HG02981 (cell line): ENCODE results near the gene PDHB.
"Not testable (repeated sequence)": the region's sequence is repeated elsewhere in the genome, so short reads cannot be mapped to it uniquely, and the experiment has no call there.

Source experiments
- ATAC-seq: cut with Tn5 transposase; IDR thresholded peaks from one replicate; pipeline ENCODE4 v1.9.1; 2021; ENCODE audit warnings: mild to moderate bottlenecking, moderate library complexity; ENCODE audit not compliant: unreplicated experiment

PDHB gene

DNA sequence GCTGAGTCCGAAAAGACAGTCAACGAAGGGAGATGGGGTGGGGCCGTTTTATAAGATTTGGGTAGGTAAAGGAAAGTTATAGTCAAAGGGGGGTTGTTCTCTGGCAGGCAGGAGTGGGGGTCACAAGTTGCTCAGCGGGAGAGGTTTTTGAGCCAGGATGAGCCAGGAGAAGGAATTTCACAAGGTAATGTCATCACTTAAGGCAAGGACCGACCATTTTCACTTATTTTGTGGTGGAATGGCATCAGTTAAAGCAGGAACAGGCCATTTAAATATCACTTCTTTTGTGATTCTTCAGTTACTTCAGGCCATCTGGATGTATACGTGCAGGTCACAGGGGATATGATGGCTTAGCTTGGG lies 7.3 kb upstream of the PDHB start:
- not testable (repeated sequence) for ATAC-seq

DNA sequence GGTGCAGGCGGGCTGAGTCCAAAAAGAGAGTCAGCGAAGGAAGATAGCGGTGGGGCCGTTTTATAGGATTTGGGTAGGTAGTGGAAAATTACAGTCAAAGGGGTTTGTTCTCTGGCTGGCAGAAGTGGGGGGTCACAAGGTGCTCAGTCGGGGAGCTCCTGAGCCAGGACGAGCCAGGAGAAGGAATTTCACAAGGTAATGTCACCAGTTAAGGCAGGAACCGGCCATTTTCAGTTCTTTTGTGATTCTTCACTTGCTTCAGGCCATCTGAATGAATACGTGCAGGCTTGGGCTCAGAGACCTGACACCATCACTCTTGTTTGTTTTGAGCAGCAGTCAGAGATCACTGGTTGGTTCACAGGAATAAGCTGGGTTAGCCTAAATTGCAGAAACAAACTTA lies 3.6 kb upstream of the PDHB start:
- ATAC-seq, result not testable (repeated sequence)

DNA sequence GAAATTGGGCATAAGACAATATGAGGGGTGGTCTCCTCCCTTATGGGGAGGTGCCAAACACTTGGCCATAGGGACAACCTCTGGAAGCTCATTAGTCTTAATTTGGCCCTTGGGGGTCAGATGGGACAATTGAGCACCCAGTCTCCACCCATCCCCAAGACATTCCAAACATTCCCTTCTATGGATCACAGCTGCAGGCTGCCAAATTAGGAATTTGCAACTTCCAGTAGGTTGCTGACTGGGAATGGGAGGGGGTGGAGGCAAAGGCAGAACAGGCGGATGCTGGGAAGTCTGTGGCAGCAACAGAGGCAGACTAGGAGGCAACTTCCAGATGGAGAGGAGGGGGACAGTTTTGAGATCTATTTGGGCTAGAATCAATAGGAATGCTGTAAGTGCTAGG lies 1.4 kb upstream of the PDHB start:
- no peak for ATAC-seq

DNA sequence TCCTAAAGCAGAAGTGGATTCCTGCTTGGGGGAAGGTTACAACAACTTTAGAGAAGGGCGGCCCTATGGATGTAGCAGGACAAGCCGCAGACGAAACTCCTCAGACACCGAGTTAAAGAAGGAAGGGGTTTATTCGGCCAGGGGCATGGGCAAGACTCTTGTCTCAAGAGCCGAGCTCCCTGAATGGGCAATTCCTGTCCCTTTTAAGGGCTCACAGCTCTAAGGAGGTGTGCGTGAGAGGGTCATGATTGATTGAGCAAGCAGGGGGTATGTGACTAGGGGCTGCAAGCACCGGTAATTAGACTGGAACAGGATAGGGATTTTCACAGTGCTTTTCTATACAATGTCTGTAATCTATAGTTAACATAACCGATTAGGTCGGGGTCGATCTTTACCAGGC lies 879 bp upstream of the PDHB start:
- no peak for ATAC-seq

DNA sequence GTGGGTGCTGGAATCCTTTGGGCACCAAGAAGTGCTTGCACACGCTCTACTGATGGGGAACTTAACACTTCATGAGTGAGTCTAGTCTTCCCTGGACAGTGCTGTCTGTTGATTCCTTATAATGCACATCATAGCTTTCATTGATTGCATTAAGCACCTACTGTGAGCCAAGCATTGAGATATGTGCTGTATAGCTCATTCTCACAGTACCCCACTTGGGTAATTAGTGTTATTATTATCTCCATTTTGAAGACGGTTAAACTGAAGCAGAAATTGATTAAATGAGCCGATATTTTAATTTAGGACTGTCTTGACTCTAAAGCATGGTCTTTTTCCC lies 504 bp upstream of the PDHB start:
- ATAC-seq, result no peak

DNA sequence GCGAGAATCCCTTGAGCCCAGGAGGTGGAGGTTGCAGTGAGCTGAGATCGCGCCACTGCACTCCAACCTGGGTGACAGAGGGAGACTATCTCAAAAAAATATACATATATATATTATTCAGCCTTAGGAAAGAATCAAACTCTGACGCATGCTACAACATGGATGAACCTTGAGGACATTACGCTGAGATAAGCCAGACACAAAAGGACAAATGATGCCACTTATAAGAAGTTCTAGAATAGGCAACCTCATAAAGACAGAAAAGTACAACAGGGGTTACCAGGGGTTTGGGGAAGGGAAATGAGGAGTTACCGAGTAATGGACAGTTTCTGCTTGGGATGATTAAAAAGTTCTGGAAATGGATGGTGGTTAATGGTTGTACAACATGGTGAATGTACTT lies 727 bp downstream of the PDHB start:
- no peak for ATAC-seq

DNA sequence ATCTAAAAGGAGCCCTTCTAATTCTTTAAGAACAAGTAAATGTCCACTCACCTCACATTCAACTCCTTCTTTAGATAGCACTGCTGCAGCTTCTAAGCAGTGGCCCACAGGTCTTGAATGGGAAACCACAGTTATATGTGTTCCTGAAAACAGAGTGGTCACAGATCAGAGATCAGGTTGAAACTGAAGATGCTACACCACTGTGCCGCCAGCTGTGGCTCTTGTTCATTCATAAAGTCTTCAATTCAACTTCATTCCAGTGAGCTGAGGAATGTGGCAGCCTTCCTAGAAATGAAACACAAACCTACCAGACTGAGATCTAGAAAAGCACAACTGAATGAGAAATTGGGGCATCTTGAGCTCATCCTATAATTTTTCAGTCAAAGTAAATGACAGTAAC lies 4.0 kb downstream of the PDHB start:
- peak; percentile 35 for ATAC-seq

DNA sequence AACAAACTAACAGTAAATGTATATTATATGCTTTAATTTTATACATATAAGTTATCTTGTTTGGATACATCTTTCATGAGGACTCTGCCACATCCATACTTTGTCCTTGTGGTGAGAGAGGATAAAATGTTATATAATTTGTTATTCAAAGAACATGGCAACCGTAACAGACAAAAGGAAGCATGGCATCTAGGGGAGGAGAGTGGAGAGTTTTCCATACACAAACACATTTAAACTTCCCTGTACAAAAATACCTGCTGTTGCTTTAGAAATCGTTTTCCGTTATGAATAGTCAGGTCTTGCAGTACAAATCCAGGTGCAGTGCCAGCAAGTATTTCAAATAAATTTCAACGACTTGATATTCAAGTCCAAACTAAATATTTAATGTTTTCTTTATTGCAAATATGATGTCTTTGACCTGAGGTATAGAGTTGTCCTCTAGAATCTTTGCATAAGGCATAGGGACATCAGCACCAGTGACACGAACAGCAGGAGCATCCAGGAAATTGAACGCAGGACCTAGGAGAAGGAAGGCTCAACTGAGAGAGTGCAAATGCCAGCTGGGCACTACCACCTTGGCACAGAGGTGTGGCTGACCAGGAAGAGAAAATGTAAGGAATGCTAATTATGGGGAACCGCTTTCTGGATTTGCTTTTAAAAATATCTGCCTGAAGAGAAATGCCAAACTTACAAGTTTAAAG lies 5.8 kb downstream of the PDHB start:
- ATAC-seq, result no peak

DNA sequence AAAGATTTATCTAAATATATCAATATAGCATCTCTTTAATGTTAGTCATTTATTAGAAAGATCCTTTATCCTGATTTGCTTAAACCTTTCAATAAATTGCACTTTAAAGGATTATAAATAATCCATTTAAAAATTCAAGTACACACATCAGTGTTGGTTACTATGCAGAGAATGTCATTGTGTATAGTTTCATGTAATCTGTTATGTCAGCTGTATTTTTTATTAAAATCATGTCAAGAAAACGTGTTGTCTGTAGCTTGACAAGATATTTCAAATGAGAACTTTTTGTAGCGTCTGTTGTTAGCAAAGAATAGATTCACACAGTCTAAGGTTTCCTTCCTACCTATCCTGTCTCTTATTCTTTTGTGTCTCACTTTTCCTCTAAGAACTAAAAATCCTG lies 7.8 kb downstream of the PDHB start:
- ATAC-seq, result no peak

DNA sequence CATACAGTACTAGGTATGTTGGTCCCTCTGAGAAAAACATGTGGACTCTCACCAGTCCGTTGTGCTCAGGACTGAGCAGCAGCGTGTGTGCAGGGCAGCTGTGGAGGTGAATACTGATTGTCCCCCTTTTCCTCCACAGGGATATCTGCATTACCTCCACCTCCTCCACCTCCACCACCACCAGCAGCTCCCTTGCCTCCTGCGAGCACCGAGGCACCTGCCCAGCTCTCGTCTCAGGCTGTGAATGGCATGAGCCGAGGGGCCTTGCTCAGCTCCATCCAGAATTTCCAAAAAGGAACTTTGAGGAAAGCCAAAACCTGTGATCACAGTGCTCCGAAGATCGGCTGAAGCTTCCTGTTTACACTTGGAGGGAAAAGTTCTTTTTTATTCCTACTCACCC lies 9.0 kb downstream of the PDHB start:
- no peak for ATAC-seq

DNA sequence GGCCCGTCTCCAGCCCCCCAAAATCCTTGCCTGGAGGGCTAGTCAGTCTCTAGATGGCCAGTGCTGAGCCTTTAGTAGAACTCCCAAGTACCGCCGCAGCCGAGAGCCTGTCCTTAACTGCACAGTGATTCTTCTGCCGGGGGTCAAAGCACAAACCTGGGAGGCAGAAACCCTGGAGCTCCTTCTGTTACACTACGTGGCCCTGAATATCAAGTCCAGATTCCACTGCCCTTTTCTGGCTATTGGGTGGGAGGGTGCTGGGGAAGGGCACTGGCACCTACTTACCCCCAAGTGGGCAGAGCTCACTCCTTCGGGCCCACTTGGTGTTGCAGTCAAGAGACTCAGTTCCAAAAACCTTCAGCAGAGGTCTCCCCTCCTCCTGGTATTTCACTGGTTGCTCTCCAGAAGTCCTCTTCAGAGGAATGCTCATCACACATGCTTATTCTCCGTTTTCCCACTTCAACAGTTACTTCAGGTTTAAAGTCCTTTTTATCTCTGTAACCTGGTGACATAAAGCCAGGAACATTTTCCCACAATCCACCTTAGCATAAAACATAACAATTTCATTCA lies 10.8 kb downstream of the PDHB start:
- no peak for ATAC-seq

DNA sequence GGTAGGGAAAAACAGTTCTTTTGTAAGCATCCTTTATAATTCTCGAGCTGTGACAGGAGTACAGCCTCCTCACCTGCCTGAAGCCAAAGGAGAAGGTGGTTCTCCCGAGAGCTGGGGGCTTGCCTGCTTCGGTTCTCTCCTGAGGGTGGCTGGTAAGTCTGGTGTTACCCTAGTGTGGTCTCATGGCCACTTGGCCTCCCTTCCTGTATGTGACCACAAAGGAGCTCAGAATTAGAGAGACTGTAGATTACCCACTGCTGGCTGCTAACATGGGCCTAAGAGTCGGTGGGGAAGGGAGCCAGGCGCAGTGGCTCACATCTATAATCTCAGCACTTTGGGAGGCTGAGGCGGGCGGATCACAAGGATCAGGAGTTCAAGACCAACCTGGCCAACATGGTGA lies 12.6 kb downstream of the PDHB start:
- ATAC-seq, result no peak

DNA sequence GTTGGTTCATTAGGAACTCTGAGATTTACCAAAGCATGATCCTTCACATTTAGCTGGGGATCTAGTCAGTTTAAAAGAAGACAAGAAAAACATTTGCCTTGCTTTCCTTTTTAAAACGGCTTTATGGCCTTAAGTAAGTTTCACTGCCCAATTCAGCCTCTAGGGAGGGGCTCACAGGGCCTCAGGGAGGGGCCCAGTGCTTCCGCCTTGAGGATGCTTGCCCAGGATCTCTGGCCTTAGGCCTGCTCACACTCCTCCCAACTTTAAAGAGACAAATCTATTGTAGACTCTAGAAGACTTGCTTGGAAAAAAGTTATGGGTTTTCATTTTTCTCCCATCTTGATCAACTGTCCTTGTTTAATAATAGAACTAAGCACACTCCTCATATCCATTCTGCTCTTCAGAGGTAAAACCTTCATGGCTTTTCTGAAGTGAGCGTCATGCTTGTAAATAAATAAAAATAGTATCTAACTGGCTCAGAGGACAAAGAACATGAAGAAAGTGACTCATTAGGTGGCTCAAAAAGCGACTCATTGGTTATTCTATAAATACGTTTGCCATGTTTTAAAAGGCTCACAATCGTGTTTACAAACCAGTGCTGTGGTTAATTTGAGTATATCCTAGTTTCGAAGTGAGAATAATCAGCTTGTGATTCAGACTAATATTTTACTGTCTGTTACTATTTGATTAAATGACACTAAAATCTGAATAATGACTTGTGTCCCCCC lies 13.7 kb downstream of the PDHB start:
- ATAC-seq, result peak; percentile 49

DNA sequence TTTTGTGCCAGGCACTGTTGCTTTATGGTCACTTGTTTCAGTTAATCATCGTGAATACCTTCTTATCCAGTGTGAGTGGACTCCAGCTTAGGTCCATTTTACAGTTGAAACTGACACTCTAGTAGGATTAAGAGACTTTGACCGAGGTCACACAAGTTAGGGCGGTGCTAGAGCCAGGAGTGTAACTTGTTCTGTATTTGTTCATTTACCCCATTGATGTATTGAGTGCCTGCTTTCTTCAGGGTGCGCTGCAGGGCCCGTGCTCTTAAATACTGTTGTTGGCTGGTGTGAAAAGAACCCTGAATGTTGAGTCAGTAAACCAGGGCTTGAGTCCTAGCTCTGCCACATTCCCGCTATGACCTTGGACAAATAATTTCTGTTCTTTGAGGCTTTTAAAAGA lies 15.4 kb downstream of the PDHB start:
- ATAC-seq, result no peak

DNA sequence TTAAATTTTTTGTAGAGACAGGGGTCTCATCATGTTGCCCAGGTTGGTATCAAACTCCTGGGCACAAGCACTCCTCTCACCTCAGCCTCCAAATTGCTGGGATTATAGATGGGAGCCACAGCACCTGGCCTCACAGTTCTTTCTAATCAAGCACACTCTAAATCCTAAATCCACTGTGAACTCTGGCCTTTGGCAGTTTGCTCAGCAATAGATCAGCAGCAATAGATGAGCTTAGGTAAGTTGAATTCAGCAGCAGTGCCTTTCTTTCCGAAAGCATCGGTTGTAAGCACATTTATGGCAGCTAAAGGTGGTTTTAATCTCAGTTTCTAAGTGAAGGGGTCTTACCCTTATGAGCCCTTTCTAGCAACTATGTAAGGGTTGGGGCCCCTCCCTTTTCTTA lies 16.6 kb downstream of the PDHB start:
- ATAC-seq, result no peak

DNA sequence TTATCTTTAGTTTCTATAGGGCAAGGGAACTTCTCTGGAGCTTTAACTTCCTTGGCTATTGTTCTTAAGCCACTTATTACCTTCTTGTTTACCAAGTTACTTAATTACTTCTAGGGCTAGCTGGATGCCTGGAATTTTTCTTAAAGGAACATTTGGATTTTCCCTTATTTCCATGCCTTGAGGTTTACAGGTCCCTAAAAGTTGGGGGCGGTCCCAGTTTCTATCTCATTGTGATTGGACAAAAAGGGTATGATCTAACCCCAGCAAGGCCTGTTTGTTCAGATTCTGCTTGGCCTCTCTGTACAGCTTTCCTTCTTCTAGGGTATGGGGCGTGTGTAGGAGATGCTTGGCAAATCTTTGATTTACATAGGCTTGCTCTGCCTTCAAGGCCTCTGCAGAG lies 17.4 kb downstream of the PDHB start:
- no peak for ATAC-seq

DNA sequence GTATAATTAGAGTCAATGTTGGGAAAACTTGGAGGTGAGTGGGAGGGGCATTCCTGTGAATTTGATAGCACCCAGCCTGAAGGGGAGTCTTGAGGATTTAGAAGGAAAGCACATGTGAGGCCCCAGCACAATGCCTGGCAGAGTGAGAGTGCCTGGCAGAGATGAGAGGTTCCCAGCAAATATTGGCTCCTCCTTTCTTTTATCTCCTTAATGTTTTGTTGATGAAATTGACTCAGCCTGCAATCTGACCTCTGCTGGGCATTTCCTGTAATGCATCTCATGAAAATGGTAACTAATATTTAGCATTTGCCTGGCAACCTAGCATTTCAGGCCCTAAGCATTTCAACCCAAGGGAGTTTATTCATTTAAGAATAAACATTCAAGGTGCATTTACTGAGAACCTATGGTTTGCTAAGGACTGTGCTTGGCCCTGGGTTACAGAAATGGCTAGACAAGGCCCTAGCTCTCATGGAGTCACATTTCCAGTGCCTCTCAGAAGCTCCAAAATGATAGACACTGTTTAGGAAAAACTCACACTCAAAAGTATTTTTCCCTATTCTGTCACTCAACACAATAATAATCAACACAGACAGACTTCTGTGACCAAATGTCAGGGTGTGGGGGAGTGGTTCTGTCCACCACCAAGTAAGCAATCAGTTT lies 19.0 kb downstream of the PDHB start:
- peak; percentile 53 for ATAC-seq

DNA sequence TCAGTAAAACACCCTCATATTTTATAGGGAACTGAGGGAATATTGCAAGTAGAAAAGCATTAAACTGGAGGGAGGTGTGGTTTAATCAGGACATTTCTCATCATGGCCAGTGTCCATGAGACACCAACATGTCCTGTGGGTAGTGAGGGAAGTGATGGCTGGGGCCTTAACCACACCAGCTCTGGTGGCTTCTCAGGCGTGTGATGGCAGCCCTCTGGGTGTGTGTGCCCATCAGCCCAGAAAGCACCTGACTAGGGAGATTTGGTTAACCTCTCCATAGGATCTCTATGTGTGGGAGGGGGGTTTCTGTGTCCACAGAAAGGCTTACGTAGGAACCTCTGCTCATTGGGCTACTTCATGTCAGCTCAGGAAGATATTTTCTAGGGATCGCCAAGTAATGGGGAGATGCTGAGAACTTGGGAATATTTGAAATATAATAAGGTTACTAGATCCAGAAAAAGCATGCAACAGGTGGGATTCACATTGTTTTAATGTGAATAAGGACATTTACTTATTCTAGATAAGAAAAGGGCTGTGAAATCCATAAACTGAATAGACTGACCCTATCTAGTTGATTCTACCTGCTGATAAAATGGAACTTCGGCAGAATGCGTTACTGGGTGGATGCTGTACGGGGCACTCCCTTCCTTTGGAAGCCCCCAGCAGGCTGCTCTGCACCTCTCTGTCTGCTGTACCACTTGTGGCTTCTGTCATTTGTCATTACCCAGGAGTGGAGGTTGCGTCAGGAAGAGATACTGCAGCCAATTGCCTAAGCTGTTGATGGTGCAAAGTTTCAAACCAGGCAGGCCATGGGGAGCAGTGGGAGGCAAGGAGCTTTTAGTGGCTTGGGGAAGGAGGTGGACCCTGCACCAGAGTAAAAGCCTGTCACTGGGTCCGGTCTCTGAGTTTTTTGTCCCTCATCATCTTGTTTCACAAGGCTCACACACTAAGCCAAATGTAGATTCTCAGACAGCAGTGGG lies 21.5 kb downstream of the PDHB start:
- no peak for ATAC-seq

DNA sequence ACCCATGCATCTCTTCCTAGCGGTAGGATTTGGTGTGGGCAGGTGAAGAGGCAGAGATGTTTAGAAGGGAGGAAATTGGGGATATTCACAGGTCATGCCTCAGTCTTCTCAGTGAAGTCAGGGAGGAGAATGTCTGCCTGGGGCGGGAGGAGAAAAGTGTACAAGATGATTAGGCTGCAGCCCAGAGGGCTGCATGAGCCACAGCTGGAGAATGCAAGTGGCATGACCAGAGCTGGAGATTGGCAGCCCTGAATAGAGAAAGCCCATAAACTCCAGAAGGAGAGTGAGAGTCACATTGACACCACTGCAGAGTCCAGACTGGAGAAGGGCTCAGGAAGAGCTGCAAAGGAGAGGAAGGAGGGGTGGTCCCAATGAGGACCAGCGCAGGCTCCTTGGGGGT lies 22.6 kb downstream of the PDHB start:
- ATAC-seq, result no peak

DNA sequence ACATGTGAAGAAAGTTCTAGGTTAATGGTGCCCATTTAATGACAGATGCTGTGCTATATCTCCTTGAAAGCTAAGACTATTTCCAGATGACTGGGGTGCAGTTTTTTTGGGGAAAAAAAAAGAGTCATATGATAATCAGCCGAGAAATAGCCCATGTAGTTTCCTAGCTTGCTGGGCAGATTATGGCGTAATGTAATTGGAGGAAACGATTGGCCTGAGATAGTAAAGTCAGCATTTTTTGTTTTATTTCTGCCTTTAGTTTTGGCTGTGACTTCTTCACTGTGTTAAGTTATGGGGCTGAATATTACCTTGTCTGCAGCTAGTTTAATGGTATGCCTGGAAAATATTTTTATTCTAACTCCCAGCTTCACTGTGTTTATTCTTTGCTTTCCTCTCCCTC lies 24.0 kb downstream of the PDHB start:
- no peak for ATAC-seq

DNA sequence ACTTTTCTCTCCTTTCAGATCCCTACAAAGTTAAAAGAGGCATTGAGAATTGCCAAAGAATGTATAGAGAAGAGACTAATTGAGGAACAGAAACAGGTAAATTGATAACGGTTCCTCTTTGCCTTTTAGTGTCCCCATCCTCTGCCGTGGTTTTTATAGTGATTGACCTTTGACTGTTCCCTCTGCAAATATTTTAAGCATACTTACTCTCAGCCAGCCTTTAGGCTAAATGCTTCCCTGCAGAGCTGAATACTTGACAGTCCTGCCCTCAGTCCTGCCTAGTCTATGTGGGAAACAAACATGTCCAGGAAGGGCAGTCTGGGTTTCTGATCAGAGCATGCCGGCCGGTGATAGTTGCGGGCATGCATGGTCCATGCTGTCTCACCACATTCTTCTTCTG lies 24.7 kb downstream of the PDHB start:
- no peak for ATAC-seq
